Measurements from ENCODE around the gene CNTD1. TPM values are rescaled to one million over a fixed set of nuclear protein-coding genes. Genes with fewer than 3 reads are reported as not detected.

CNTD1 gene
- total RNA-seq, 1 experiment from 2014 or later: 0.13 TPM

DNA sequence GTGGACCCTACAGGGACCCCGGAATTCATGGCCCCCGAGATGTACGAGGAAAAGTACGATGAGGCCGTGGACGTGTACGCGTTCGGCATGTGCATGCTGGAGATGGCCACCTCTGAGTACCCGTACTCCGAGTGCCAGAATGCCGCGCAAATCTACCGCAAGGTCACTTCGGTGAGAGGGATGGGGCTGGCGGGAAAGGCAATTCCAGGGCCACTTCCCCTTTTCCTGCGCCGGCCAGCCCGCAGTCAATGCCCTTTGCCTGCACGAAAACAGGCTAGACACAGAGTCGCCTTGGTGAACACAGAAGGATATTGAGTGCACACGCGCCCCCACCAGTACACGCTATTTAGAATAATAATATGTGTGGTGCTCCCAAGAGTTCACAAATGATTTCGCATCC lies 14.3 kb upstream of the CNTD1 start:
- Histone ChIP-seq H3K36me3 (ENCODE audit: control insufficient read depth, insufficient read depth, low read length) (no peaks in the 10 kb centered on the region), H3K27ac (ENCODE audit: low read length) (no peak overlapping the region), H3K4me3 (ENCODE audit: low read depth in 2 of 2, low read length in 2 of 2) (no peak overlapping the region), H3K4me1 (ENCODE audit: control insufficient read depth, insufficient read depth, low read length) (peaks cover 19% of the 10 kb centered on the region), H3K9me3 (ENCODE audit: control insufficient read depth, insufficient read depth, low read depth, low read length) (no peaks in the 10 kb centered on the region), H3K27me3 (ENCODE audit: control insufficient read depth, insufficient read depth, low read length) (no peaks in the 10 kb centered on the region)
- ChIA-PET CTCF (no interaction called here), POLR2A (no interaction called here)
- intact Hi-C loops (cut with micrococcal nuclease; ENCODE audit: unreplicated experiment): no loop called here
- DNase-seq (ENCODE audit: low read depth, low spot score) (no peak), ATAC-seq (no peak)
- no TSS peak for BruUV-seq (replicated peaks)
- TF ChIP-seq SIN3A (IDR thresholded peaks at IDR 0.05; ENCODE audit: borderline replicate concordance, insufficient read depth, low read depth, low read length): no peak
- TF ChIP-seq TCF7L2 (IDR thresholded peaks at IDR 0.05; ENCODE audit: low read depth, low read length): no peak
- TF ChIP-seq, protein P1, sequence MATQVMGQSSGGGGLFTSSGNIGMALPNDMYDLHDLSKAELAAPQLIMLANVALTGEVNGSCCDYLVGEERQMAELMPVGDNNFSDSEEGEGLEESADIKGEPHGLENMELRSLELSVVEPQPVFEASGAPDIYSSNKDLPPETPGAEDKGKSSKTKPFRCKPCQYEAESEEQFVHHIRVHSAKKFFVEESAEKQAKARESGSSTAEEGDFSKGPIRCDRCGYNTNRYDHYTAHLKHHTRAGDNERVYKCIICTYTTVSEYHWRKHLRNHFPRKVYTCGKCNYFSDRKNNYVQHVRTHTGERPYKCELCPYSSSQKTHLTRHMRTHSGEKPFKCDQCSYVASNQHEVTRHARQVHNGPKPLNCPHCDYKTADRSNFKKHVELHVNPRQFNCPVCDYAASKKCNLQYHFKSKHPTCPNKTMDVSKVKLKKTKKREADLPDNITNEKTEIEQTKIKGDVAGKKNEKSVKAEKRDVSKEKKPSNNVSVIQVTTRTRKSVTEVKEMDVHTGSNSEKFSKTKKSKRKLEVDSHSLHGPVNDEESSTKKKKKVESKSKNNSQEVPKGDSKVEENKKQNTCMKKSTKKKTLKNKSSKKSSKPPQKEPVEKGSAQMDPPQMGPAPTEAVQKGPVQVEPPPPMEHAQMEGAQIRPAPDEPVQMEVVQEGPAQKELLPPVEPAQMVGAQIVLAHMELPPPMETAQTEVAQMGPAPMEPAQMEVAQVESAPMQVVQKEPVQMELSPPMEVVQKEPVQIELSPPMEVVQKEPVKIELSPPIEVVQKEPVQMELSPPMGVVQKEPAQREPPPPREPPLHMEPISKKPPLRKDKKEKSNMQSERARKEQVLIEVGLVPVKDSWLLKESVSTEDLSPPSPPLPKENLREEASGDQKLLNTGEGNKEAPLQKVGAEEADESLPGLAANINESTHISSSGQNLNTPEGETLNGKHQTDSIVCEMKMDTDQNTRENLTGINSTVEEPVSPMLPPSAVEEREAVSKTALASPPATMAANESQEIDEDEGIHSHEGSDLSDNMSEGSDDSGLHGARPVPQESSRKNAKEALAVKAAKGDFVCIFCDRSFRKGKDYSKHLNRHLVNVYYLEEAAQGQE (IDR thresholded peaks at IDR 0.05; ENCODE audit: insufficient read depth in 1 of 2, low read depth in 2 of 2, low read length in 1 of 2): no peak
- TF ChIP-seq POLR2AphosphoS5 (IDR thresholded peaks at IDR 0.05; ENCODE audit: low read depth, low read length): no peak
- TF ChIP-seq, protein P2, sequence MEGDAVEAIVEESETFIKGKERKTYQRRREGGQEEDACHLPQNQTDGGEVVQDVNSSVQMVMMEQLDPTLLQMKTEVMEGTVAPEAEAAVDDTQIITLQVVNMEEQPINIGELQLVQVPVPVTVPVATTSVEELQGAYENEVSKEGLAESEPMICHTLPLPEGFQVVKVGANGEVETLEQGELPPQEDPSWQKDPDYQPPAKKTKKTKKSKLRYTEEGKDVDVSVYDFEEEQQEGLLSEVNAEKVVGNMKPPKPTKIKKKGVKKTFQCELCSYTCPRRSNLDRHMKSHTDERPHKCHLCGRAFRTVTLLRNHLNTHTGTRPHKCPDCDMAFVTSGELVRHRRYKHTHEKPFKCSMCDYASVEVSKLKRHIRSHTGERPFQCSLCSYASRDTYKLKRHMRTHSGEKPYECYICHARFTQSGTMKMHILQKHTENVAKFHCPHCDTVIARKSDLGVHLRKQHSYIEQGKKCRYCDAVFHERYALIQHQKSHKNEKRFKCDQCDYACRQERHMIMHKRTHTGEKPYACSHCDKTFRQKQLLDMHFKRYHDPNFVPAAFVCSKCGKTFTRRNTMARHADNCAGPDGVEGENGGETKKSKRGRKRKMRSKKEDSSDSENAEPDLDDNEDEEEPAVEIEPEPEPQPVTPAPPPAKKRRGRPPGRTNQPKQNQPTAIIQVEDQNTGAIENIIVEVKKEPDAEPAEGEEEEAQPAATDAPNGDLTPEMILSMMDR (IDR thresholded peaks at IDR 0.05): no peak
- in situ Hi-C loops (cut with HindIII; ENCODE audit: low pct_unique_long_range_greater_than_20kb, low sequenced_read_pairs): no loop called here

DNA sequence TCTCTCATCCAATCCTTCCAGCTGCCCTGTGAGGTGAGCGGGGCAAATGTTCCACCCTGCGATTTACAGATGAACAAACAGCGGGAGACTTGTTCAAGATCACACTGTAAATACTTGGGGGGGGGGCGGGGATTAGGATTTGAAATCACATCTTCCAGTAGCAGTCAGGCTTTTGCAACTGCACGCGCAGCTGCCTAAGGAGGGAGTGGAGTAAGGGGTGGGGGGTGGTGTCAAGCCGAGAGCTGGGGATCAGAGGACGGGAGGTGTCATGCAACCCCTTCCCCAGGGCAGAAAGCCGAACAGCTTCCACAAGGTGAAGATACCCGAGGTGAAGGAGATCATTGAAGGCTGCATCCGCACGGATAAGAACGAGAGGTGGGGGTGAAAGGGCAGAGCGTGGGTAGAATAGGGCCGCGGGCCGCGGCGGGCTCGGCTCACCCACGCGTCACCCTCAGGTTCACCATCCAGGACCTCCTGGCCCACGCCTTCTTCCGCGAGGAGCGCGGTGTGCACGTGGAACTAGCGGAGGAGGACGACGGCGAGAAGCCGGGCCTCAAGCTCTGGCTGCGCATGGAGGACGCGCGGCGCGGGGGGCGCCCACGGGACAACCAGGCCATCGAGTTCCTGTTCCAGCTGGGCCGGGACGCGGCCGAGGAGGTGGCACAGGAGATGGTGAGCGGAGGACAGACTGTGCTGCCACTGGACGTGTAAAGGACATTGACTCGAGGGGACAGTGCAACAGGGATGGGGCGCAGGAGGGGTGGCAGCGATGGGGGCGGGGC lies 13.7 kb upstream of the CNTD1 start:
- Histone ChIP-seq H3K4me1 (ENCODE audit: control insufficient read depth, insufficient read depth, low read length) (peaks cover 15% of the 10 kb centered on the region), H3K9me3 (ENCODE audit: control insufficient read depth, insufficient read depth, low read depth, low read length) (no peaks in the 10 kb centered on the region), H3K27ac (ENCODE audit: low read length) (no peak overlapping the region), H3K27me3 (ENCODE audit: control insufficient read depth, insufficient read depth, low read length) (no peaks in the 10 kb centered on the region), H3K36me3 (ENCODE audit: control insufficient read depth, insufficient read depth, low read length) (no peaks in the 10 kb centered on the region), H3K4me3 (ENCODE audit: low read depth in 2 of 2, low read length in 2 of 2) (no peak overlapping the region)
- TF ChIP-seq POLR2AphosphoS5 (IDR thresholded peaks at IDR 0.05; ENCODE audit: low read depth, low read length) (no peak), SIN3A (IDR thresholded peaks at IDR 0.05; ENCODE audit: borderline replicate concordance, insufficient read depth, low read depth, low read length) (no peak), TCF7L2 (IDR thresholded peaks at IDR 0.05; ENCODE audit: low read depth, low read length) (no peak)
- TF ChIP-seq, protein P1 (IDR thresholded peaks at IDR 0.05; ENCODE audit: insufficient read depth in 1 of 2, low read depth in 2 of 2, low read length in 1 of 2): no peak
- TF ChIP-seq, protein P2 (IDR thresholded peaks at IDR 0.05): no peak
- ChIA-PET CTCF (no interaction called here), POLR2A (no interaction called here)
- no TSS peak for BruUV-seq (replicated peaks)
- DNase-seq (ENCODE audit: low read depth, low spot score): no peak
- intact Hi-C loops (cut with micrococcal nuclease; ENCODE audit: unreplicated experiment) (no loop called here), in situ Hi-C loops (cut with HindIII; ENCODE audit: low pct_unique_long_range_greater_than_20kb, low sequenced_read_pairs) (no loop called here)
- no peak for ATAC-seq
